Activated effector memory CD4-positive, alpha-beta T cell treated with anti-CD3 and anti-CD28 coated beads, Interleukin-2, amount 50 U/mL, for 16 hours (primary cell): Measurements from ENCODE around the gene HBS1L.
"Not testable (repeated sequence)": the region's sequence is repeated elsewhere in the genome, so short reads cannot be mapped to it uniquely, and the experiment has no call there.

Source experiments
- DNase-seq: peaks from one replicate; pipeline ENCODE4 v3.0.0-alpha.2; 2020

HBS1L gene

GRCh38 chr6:135073756-135074393 is 19.3 kb upstream of the HBS1L start:
- DNase-seq: no peak

GRCh38 chr6:135073217-135073616 is 18.6 kb upstream of the HBS1L start:
- no peak for DNase-seq

- DNase-seq: no peak
Measured at GRCh38 chr6:135072753-135073152, 18.1 kb upstream of the HBS1L start.

- no peak for DNase-seq
Measured at GRCh38 chr6:135071541-135071940, 16.9 kb upstream of the HBS1L start.

GRCh38 chr6:135067911-135068310 is 13.3 kb upstream of the HBS1L start:
- no peak for DNase-seq

GRCh38 chr6:135066806-135067205 is 12.2 kb upstream of the HBS1L start:
- DNase-seq: no peak

- DNase-seq: no peak
Measured at GRCh38 chr6:135066397-135066796, 11.8 kb upstream of the HBS1L start.

- no peak for DNase-seq
Measured at GRCh38 chr6:135064586-135064985, 10.0 kb upstream of the HBS1L start.

- no peak for DNase-seq
Measured at GRCh38 chr6:135063926-135064325, 9.3 kb upstream of the HBS1L start.

GRCh38 chr6:135062735-135063134 is 8.1 kb upstream of the HBS1L start:
- DNase-seq: no peak

- DNase-seq: no peak
Measured at GRCh38 chr6:135060076-135060475, 5.5 kb upstream of the HBS1L start.

GRCh38 chr6:135058299-135058698 is 3.7 kb upstream of the HBS1L start:
- not testable (repeated sequence) for DNase-seq

GRCh38 chr6:135056632-135057031 is 2.0 kb upstream of the HBS1L start:
- no peak for DNase-seq

GRCh38 chr6:135054226-135054568 is 425 bp downstream of the HBS1L start:
- no peak for DNase-seq

GRCh38 chr6:135053406-135053805 is 1.2 kb downstream of the HBS1L start:
- DNase-seq: no peak

- DNase-seq: no peak
Measured at GRCh38 chr6:135052939-135053338, 1.7 kb downstream of the HBS1L start.

- no peak for DNase-seq
Measured at GRCh38 chr6:135048915-135049314, 5.7 kb downstream of the HBS1L start.

- no peak for DNase-seq
Measured at GRCh38 chr6:135047336-135047735, 7.3 kb downstream of the HBS1L start.

- DNase-seq: no peak
Measured at GRCh38 chr6:135046912-135047311, 7.7 kb downstream of the HBS1L start.

- no peak for DNase-seq
Measured at GRCh38 chr6:135044639-135045038, 10.0 kb downstream of the HBS1L start.

- DNase-seq: no peak
Measured at GRCh38 chr6:135043846-135044245, 10.8 kb downstream of the HBS1L start.

- no peak for DNase-seq
Measured at GRCh38 chr6:135043364-135043763, 11.3 kb downstream of the HBS1L start.

- DNase-seq: no peak
Measured at GRCh38 chr6:135038335-135038734, 16.3 kb downstream of the HBS1L start.

- DNase-seq: no peak
Measured at GRCh38 chr6:135037541-135037940, 17.1 kb downstream of the HBS1L start.

GRCh38 chr6:135036731-135037420 is 17.7 kb downstream of the HBS1L start:
- no peak for DNase-seq
